Stimulated activated CD4-positive, alpha-beta T cell treated with anti-CD3 and anti-CD28 coated beads, Interleukin-4, amount 100 ng/mL, for 4 hours (primary cell): ENCODE results near the gene PNP.
"Not testable (repeated sequence)": the region's sequence is repeated elsewhere in the genome, so short reads cannot be mapped to it uniquely, and the experiment has no call there.

ENCODE experiments used
- DNase-seq, 2 experiments: peaks; one replicate each; pipeline ENCODE4 v3.0.0-alpha.2; 2020

PNP gene

GRCh38 chr14:20469242-20469889 is at the start of gene PNP:
Gene PNP (plus strand): TSS chr14:20469406. CDS start chr14:20469525, 119 bp downstream.
- peak; percentile 80 to 87 for DNase-seq

GRCh38 chr14:20419419-20419818 is 49.8 kb upstream of the PNP start:
- no peak for DNase-seq

- DNase-seq = no peak
These were observed 47.9 kb upstream of the PNP start for GRCh38 chr14:20421267-20421666.

- no peak for DNase-seq
These were observed 46.3 kb upstream of the PNP start for GRCh38 chr14:20422886-20423285.

GRCh38 chr14:20424851-20425250 is 44.4 kb upstream of the PNP start:
- DNase-seq = no peak

- no peak for DNase-seq
These were observed 41.8 kb upstream of the PNP start for GRCh38 chr14:20427231-20428009.

- no peak for DNase-seq
These were observed 41.2 kb upstream of the PNP start for GRCh38 chr14:20428010-20428365.

- DNase-seq = no peak
These were observed 40.4 kb upstream of the PNP start for GRCh38 chr14:20428802-20429201.

GRCh38 chr14:20429801-20430669 is 39.2 kb upstream of the PNP start:
- DNase-seq = no peak

- DNase-seq = no peak
These were observed 34.3 kb upstream of the PNP start for GRCh38 chr14:20434701-20435581.

- DNase-seq = no peak
These were observed 33.4 kb upstream of the PNP start, which contains the start of gene KLHL33 for GRCh38 chr14:20435582-20436362. Gene KLHL33 (minus strand): TSS chr14:20436166. CDS start chr14:20435811, 355 bp downstream.

- no peak for DNase-seq
These were observed 32.8 kb upstream of the PNP start for GRCh38 chr14:20436363-20436755.

GRCh38 chr14:20438664-20439063 is 30.5 kb upstream of the PNP start:
- DNase-seq = no peak

- DNase-seq = no peak
These were observed 28.7 kb upstream of the PNP start for GRCh38 chr14:20440465-20440864.

GRCh38 chr14:20440882-20441281 is 28.3 kb upstream of the PNP start:
- peak in 1 of 2 experiments; percentile 19 for DNase-seq

GRCh38 chr14:20441461-20441860 is 27.7 kb upstream of the PNP start:
- DNase-seq = no peak

GRCh38 chr14:20443650-20444049 is 25.6 kb upstream of the PNP start:
- not testable (repeated sequence) for DNase-seq

- no peak for DNase-seq
These were observed 22.3 kb upstream of the PNP start for GRCh38 chr14:20446889-20447288.

- not testable (repeated sequence) for DNase-seq
These were observed 16.4 kb upstream of the PNP start for GRCh38 chr14:20452831-20453230.

GRCh38 chr14:20454516-20455354 is 14.5 kb upstream of the PNP start, which contains the start of the genes APEX1 and OSGEP:
Gene APEX1 (plus strand): TSS chr14:20455226. CDS start chr14:20455646, 420 bp downstream.
Gene OSGEP (minus strand): TSS chr14:20454812. CDS start chr14:20454683, 129 bp downstream.
- DNase-seq = peak; percentile 91 to 98
